ENCODE measurements around the gene COBLL1.

COBLL1 gene

DNA sequence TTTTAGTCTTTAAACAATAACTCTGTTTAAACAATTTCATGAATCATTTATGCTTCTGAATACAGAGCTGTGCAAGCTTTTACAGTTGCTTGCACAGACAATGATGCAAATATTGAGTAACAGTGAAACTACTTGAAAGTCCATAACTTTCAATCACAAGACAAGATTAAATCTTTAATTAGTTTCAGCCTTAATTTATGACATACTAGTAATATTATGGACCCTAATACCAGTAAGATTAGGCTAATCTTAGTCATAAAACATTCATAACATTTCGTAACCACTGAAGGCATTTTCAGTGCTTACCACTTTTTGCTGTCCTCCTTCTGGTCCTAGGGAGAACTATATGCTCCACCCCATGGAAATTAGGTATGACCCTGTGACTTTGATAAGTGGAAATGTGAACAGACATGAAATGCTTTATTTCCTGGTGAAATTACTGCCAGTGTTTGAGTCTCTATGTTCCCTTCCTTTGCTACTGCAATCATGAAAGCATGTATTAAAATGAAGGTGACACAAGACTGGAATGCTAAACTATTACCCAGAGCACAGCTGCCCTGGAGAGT is 1.8 kb upstream of the COBLL1 start:
- no peak for DNase-seq (ENCODE audit: insufficient read length, low spot score)
- FAIRE-seq = no peak
- TF ChIP-seq POLR2AphosphoS5 (IDR thresholded peaks at IDR 0.05; ENCODE audit: low read depth, low read length) (no peak), SPI1 (IDR thresholded peaks at IDR 0.05; ENCODE audit: low read depth, low read length) (no peak), PAX5 (IDR thresholded peaks at IDR 0.05; ENCODE audit: insufficient read depth, low read length, severe bottlenecking) (no peak), TAF1 (IDR thresholded peaks at IDR 0.05; ENCODE audit: low read depth, low read length) (no peak), POU2F2 (IDR thresholded peaks at IDR 0.05; ENCODE audit: low read depth, low read length) (no peak), POLR2A (IDR thresholded peaks at IDR 0.05; ENCODE audit: low read depth, low read length) (no peak)

DNA sequence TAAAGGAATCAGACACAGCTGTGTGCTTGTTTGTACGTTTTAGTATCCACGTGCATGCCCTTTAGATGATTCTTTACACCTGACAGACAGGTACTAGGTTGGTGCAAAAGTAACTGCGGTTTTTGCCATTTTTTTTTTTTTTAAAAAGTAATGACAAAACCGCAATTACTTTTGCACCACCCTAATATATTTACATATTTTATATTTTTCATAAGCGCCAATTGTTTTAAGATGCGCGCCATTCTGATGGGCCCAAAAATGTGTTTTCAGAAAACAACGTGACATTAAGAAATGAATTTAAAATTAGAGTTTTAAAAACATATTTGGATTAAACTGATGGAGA is 972 bp upstream of the COBLL1 start:
- DNase-seq (ENCODE audit: insufficient read length, low spot score) = no peak
- no peak for TF ChIP-seq TAF1 (IDR thresholded peaks at IDR 0.05; ENCODE audit: low read depth, low read length)
- TF ChIP-seq SPI1 (IDR thresholded peaks at IDR 0.05; ENCODE audit: low read depth, low read length) = no peak
- no peak for TF ChIP-seq POLR2A (IDR thresholded peaks at IDR 0.05; ENCODE audit: low read depth, low read length)
- no peak for TF ChIP-seq PAX5 (IDR thresholded peaks at IDR 0.05; ENCODE audit: insufficient read depth, low read length, severe bottlenecking)
- TF ChIP-seq POU2F2 (IDR thresholded peaks at IDR 0.05; ENCODE audit: low read depth, low read length) = no peak
- TF ChIP-seq POLR2AphosphoS5 (IDR thresholded peaks at IDR 0.05; ENCODE audit: low read depth, low read length) = no peak
- no peak for FAIRE-seq

DNA sequence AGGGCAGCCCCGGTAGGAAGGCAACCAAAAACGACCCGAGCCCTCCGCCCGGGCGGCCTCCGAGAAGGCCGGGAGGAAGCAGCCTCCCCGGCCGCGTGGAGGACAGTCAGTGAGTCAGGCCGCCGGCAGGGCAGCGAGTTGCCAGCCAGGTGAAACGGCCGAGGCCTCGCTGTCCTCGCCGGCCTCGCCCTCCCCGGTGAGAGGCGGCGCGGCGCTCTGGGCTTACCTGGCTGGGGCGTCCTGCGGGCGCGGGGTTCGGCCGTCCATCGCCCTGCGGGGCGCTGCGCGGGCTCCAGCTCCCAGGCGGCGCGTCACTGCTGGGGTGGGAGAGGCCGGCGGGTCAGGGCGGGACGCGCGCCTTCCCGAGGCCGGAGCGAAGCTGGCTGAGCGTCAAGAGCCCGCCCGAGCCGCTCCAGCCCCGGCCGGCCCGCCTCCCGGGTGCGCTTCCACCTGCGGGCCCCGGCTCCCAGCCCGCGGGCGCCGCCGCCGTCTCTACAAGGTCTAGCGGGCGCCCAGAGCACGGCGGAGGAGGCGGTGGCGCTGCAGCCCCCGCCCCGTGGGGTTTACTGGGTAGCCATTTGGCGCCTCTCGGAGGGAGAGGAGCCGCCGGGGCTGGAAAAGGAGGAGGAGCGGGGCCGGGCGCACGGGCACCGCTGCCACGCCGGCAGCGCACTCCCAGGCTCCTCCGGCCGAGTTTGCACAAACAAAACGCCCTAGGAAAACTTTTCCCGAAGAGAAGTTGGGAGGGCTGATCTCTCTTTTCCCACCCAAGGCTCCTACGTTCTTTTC is 499 bp downstream of the COBLL1 start:
- TF ChIP-seq PAX5 (IDR thresholded peaks at IDR 0.05; ENCODE audit: insufficient read depth, low read length, severe bottlenecking) (no peak), POLR2A (IDR thresholded peaks at IDR 0.05; ENCODE audit: low read depth, low read length) (no peak), POLR2AphosphoS5 (IDR thresholded peaks at IDR 0.05; ENCODE audit: low read depth, low read length) (no peak), SPI1 (IDR thresholded peaks at IDR 0.05; ENCODE audit: low read depth, low read length) (no peak), POU2F2 (IDR thresholded peaks at IDR 0.05; ENCODE audit: low read depth, low read length) (no peak), TAF1 (IDR thresholded peaks at IDR 0.05; ENCODE audit: low read depth, low read length) (no peak)
- FAIRE-seq = no peak
- peak; percentile 32 for DNase-seq (ENCODE audit: insufficient read length, low spot score)

DNA sequence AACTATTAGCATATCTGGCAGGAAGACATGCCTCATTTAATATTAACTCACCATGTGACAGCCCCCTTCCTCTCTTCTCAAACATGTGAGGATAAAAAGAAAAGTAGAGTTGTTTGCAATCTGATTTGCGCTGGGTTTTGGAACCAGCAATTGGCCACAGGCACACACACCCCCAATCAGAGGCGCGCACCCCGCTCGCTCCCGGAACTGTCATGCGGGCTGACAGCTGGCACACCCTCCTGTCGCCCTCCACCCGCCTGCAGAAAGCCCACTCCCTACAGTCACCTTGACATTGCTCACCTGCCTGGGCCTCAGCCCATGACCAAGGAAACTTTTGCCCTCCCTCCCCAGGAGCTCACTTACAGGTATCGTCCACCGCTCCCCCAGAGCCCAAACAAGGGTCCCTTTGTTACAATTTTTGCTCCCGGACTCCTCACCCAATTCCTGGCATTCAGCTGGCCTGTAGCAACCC is 1.1 kb downstream of the COBLL1 start:
- no peak for DNase-seq (ENCODE audit: insufficient read length, low spot score)
- no peak for TF ChIP-seq PAX5 (IDR thresholded peaks at IDR 0.05; ENCODE audit: insufficient read depth, low read length, severe bottlenecking)
- no peak for TF ChIP-seq POLR2AphosphoS5 (IDR thresholded peaks at IDR 0.05; ENCODE audit: low read depth, low read length)
- TF ChIP-seq POLR2A (IDR thresholded peaks at IDR 0.05; ENCODE audit: low read depth, low read length) = no peak
- TF ChIP-seq POU2F2 (IDR thresholded peaks at IDR 0.05; ENCODE audit: low read depth, low read length) = no peak
- TF ChIP-seq SPI1 (IDR thresholded peaks at IDR 0.05; ENCODE audit: low read depth, low read length) = no peak
- TF ChIP-seq TAF1 (IDR thresholded peaks at IDR 0.05; ENCODE audit: low read depth, low read length) = no peak
- FAIRE-seq = no peak

DNA sequence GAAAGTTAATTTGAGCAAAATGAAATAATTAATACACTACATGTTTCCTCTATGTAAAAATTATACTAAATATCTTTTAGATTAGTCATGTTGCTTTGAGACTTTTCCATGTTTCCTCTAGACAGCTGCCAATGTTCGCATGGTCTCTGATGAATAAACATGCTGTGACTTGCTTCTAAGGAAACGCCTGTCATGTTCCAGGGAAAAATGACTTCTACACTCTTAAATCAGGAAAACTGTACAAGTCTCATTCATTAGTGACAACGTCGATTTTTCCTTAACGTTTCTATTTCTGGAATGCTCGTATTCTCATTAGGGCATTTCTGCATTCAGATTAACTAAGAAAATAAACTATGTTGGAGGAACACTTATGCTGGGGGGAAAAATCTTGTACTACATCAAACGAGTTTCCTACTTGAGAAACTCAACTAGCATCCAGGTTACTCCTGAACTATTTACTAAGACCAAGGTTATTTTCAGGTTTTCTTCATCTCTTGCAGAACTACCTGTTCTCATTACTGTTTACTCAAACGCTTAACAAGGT is 1.6 kb downstream of the COBLL1 start:
- no peak for TF ChIP-seq POLR2A (IDR thresholded peaks at IDR 0.05; ENCODE audit: low read depth, low read length)
- no peak for TF ChIP-seq POU2F2 (IDR thresholded peaks at IDR 0.05; ENCODE audit: low read depth, low read length)
- no peak for TF ChIP-seq POLR2AphosphoS5 (IDR thresholded peaks at IDR 0.05; ENCODE audit: low read depth, low read length)
- TF ChIP-seq TAF1 (IDR thresholded peaks at IDR 0.05; ENCODE audit: low read depth, low read length) = no peak
- TF ChIP-seq SPI1 (IDR thresholded peaks at IDR 0.05; ENCODE audit: low read depth, low read length) = no peak
- TF ChIP-seq PAX5 (IDR thresholded peaks at IDR 0.05; ENCODE audit: insufficient read depth, low read length, severe bottlenecking) = no peak
- FAIRE-seq (no peak), DNase-seq (ENCODE audit: insufficient read length, low spot score) (no peak)

DNA sequence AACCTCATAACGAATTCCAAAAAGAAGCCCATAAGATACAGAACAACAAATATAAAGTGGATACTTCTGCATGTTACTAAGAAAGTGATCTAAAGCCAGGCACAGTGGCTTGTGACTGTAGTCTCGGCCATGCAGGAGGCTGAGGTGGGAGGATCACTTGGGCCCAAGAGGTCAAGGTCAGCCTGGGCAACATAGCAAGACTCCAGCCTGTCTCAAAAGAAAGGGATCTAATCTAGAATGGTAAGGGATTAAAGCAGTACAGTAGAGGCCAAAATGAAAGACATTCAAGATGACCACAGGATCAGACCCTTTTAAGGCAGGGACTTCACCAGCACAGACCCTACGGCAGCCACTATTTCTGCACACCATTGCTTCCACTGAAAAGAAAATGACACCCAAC is 3.8 kb downstream of the COBLL1 start:
- no peak for DNase-seq (ENCODE audit: insufficient read length, low spot score)
- no peak for FAIRE-seq
- TF ChIP-seq POLR2A (IDR thresholded peaks at IDR 0.05; ENCODE audit: low read depth, low read length) = no peak
- TF ChIP-seq POU2F2 (IDR thresholded peaks at IDR 0.05; ENCODE audit: low read depth, low read length) = no peak
- no peak for TF ChIP-seq PAX5 (IDR thresholded peaks at IDR 0.05; ENCODE audit: insufficient read depth, low read length, severe bottlenecking)
- TF ChIP-seq TAF1 (IDR thresholded peaks at IDR 0.05; ENCODE audit: low read depth, low read length) = no peak
- TF ChIP-seq SPI1 (IDR thresholded peaks at IDR 0.05; ENCODE audit: low read depth, low read length) = no peak
- no peak for TF ChIP-seq POLR2AphosphoS5 (IDR thresholded peaks at IDR 0.05; ENCODE audit: low read depth, low read length)

DNA sequence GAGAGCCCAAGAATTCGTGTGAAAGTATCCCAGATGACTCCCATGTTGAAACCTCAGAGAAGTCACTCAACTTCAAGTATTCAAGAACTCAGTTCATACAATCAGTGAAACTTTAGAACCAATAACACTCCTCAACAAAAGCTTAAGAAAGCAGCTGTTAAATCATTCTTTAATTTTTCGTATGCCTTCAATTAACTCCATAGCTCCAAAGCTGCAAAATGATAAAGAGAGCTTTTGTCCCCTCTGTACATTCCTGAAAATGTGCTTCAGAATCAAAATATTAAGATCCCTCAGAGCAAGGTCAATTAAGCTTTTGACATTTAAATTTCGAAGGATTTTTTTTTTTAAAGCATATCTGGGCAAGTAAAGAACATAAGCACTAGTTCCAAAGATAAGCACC is 4.7 kb downstream of the COBLL1 start:
- TF ChIP-seq POLR2A (IDR thresholded peaks at IDR 0.05; ENCODE audit: low read depth, low read length) = no peak
- TF ChIP-seq POLR2AphosphoS5 (IDR thresholded peaks at IDR 0.05; ENCODE audit: low read depth, low read length) = no peak
- FAIRE-seq (no peak), DNase-seq (ENCODE audit: insufficient read length, low spot score) (no peak)

DNA sequence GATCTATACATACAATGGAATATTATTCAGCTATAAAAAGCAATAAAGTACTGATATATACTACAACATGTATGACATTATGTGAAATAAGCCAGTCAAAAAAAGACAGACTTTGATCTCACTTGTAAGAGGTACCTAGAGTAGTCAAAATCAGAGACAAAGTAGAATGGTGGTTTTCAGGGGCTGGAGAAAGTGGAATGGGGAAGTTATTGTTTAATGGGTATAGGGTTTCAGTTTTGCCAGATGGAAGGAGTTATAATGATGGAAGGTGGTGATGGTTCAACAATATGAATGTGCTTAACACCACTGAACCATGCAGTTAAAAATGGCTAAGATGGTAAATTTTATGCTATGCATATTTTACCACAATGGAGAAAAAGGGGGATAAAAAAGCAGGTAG is 6.3 kb downstream of the COBLL1 start:
- TF ChIP-seq POU2F2 (IDR thresholded peaks at IDR 0.05; ENCODE audit: low read depth, low read length) (no peak), POLR2AphosphoS5 (IDR thresholded peaks at IDR 0.05; ENCODE audit: low read depth, low read length) (no peak), SPI1 (IDR thresholded peaks at IDR 0.05; ENCODE audit: low read depth, low read length) (no peak)
- FAIRE-seq (no peak), DNase-seq (ENCODE audit: insufficient read length, low spot score) (no peak)

DNA sequence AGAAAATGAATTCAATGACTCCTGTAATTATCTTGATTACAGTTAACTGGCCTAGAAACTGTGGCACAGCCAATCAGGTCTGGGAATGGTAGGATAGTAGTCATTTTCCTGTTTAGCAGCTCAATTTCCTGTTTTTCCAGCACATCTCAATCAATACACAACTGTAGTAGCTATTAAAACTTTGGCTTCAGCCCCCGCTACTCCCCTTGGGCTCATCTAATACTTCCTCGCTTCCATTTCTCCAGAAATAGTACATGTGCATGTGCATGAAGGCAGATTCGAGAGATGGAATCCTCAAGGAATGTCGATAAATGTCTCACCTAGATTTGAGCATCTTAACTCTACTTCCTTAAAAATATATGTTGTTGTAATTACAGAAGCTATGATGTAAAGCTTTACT is 9.7 kb downstream of the COBLL1 start:
- DNase-seq (ENCODE audit: insufficient read length, low spot score) (no peak), FAIRE-seq (no peak)
- TF ChIP-seq PAX5 (IDR thresholded peaks at IDR 0.05; ENCODE audit: insufficient read depth, low read length, severe bottlenecking) (no peak), POLR2A (IDR thresholded peaks at IDR 0.05; ENCODE audit: low read depth, low read length) (no peak), POU2F2 (IDR thresholded peaks at IDR 0.05; ENCODE audit: low read depth, low read length) (no peak), SPI1 (IDR thresholded peaks at IDR 0.05; ENCODE audit: low read depth, low read length) (no peak), TAF1 (IDR thresholded peaks at IDR 0.05; ENCODE audit: low read depth, low read length) (no peak), POLR2AphosphoS5 (IDR thresholded peaks at IDR 0.05; ENCODE audit: low read depth, low read length) (no peak)
